ENCODE measurements around the gene UQCR11. TPM values are rescaled to one million over a fixed set of nuclear protein-coding genes. Genes with fewer than 3 reads are reported as not detected.

The UQCR11 gene
- 58.1 and 76.7 TPM in 2 replicates for total RNA-seq

GRCh38 chr19:1605236-1606137 is at the start of gene UQCR11:
Gene UQCR11, minus strand, starts transcription at chr19:1605462. Its CDS starts 53 bp downstream, at chr19:1605409.

GRCh38 chr19:1652471-1653299 is 47.4 kb upstream of the UQCR11 start, which contains the start of gene TCF3:
Gene TCF3, minus strand, starts transcription at chr19:1652615. Its CDS starts 2,367 bp downstream, at chr19:1650248.

DNA sequence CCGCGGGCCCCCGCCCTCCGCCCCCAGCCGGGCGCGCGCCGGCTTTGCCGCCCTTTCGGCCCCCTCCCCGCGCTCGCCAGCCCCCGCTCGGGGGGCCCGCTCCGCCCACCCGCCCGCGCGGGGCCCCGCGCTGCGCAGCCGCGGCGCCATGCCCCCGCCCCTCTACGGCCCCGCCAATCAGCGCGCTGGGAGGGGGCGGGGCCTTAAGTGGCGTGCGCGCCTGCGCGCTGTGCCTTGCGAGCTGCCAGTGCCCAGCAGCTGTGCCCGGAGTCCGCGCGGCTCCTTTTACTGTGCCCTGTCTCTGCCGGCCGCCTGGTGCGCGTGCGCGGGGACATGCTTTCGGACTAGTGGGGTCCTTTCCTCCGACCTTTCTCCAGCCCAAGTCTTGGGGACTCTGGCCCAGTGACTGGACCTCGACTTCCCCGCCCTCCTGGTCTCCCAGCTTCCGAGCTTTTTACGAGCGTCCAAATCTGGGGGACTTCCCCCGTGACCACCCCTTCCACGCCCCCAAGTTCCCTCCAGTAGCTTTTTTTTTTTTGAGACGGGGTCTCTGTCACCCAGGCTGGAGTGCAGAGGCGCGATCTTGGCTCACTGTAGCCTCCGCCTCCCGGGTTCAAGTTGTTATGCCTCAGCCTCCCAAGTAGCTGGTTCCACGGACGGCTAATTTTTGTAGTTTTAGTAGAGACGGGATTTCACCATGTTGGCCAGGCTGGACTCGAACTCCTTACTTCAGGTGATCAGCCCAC is 12.3 kb downstream of the UQCR11 start, which contains the start of gene MBD3:
MBD3 (minus strand) TSS at position 111 of the 746 bp plus-strand sequence. CDS start 234 bp downstream, outside the sequence.

GRCh38 chr19:1568320-1569019 is 36.8 kb downstream of the UQCR11 start, which contains the start of gene MEX3D:
Gene MEX3D, minus strand, starts transcription at chr19:1568325. Its CDS starts 267 bp downstream, at chr19:1568058.

Other genes starting within 250 kb of the UQCR11 start
- gene NDUFS7, start 221.6 kb downstream of the UQCR11 start, total RNA-seq: 47.6 and 53.3 TPM in 2 replicates
- 35.2 and 40.1 TPM in 2 replicates for gene GAMT, start 203.9 kb downstream of the UQCR11 start, total RNA-seq
- gene DAZAP1, start 197.9 kb downstream of the UQCR11 start, total RNA-seq: 42.3 and 80.3 TPM in 2 replicates
- gene RPS15, start 167.1 kb downstream of the UQCR11 start, total RNA-seq: 300 and 351 TPM in 2 replicates
- gene APC2, start 155.3 kb downstream of the UQCR11 start, total RNA-seq: 0.19 and 0.28 TPM in 2 replicates
- gene C19orf25, start 126.2 kb downstream of the UQCR11 start, total RNA-seq: 21.3 and 23.7 TPM in 2 replicates
- 0.19 and 1.4 TPM in 2 replicates for gene PCSK4, start 115.1 kb downstream of the UQCR11 start, total RNA-seq
- 1.2 and 2.8 TPM in 2 replicates for gene REEP6, start 114.3 kb downstream of the UQCR11 start, total RNA-seq
- gene ADAMTSL5, start 92.4 kb downstream of the UQCR11 start, total RNA-seq: 1.9 and 3.4 TPM in 2 replicates
- gene PLK5, start 81.4 kb downstream of the UQCR11 start, total RNA-seq: under 0.01 TPM in 1 of 2 replicates, not detected in the other
- gene MEX3D, start 37.1 kb downstream of the UQCR11 start, total RNA-seq: 40.9 and 42.0 TPM in 2 replicates
- 59.2 and 101 TPM in 2 replicates for gene MBD3, start 12.6 kb downstream of the UQCR11 start, total RNA-seq
- gene TCF3, start 47.2 kb upstream of the UQCR11 start, total RNA-seq: 34.4 and 71.9 TPM in 2 replicates
- gene ONECUT3, start 148.0 kb upstream of the UQCR11 start, total RNA-seq: not detected in 2 replicates
- gene ATP8B3, start 206.8 kb upstream of the UQCR11 start, total RNA-seq: 0.38 and 1.7 TPM in 2 replicates
- 2.5 and 6.9 TPM in 2 replicates for gene REXO1, start 243.0 kb upstream of the UQCR11 start, total RNA-seq